OCI-LY7 (cell line): ENCODE results near the gene PRKAG2. TPM values are rescaled to one million over a fixed set of nuclear protein-coding genes. Genes with fewer than 3 reads are reported as not detected.

Experiments
- BruUV-seq: library from RNA; stranded (reverse); fragments of 400-500 nt; replicated peaks from 2 replicates; lab custom pipeline; 2021; lab: Mats Ljungman, UMichigan
- CTCF ChIA-PET: fragments of 300-600 bp; sonication (Branson Sonifier 250); formaldehyde crosslinking; loops from one replicate; lab custom pipeline; 2022; ENCODE audit warnings: antibody characterized with exemption; ENCODE audit not compliant: unreplicated experiment; lab: Charles Lee
- POLR2A ChIA-PET: fragments of 300-600 bp; sonication (Branson Sonifier 250); formaldehyde crosslinking; loops from one replicate; lab custom pipeline; 2022; ENCODE audit warnings: antibody characterized with exemption; lab: Charles Lee
- DNase-seq: peaks from one replicate; pipeline ENCODE4 v3.0.0-alpha.2; 2015; ENCODE audit warnings: low spot score
- H2AFZ ChIP-seq: fragments of 200-600 bp; sonication (generic), shearing (Covaris generic); 2 replicates; pipeline ENCODE4 v1.6.1; 2014; ENCODE audit warnings: mild to moderate bottlenecking, antibody characterized with exemption, low read length, moderate library complexity
- H3K27ac ChIP-seq: fragments of 200-600 bp; sonication (generic); 2 replicates; pipeline ENCODE4 v1.5.1; 2014; ENCODE audit warnings: mixed run types, low read depth, mild to moderate bottlenecking, moderate library complexity, low read length, inconsistent platforms; ENCODE audit not compliant: poor library complexity, severe bottlenecking
- H3K36me3 ChIP-seq: fragments of 200-600 bp; sonication (generic); 2 replicates; pipeline ENCODE4 v1.6.1; 2014; ENCODE audit warnings: mild to moderate bottlenecking, antibody characterized with exemption, low read length, moderate library complexity, mixed read lengths; ENCODE audit not compliant: insufficient read depth
- H3K4me1 ChIP-seq: fragments of 200-600 bp; sonication (generic); 2 replicates; pipeline ENCODE4 v1.5.1; 2014; ENCODE audit warnings: mild to moderate bottlenecking, low read length; ENCODE audit not compliant: insufficient read depth, poor library complexity, severe bottlenecking
- H3K4me2 ChIP-seq: fragments of 200-600 bp; sonication (generic); 2 replicates; pipeline ENCODE4 v1.6.1; 2014; ENCODE audit warnings: mild to moderate bottlenecking, low read length
- H3K4me3 ChIP-seq: fragments of 200-600 bp; sonication (generic); 2 replicates; pipeline ENCODE4 v1.5.1; 2014; ENCODE audit warnings: mild to moderate bottlenecking, low read depth, low read length; ENCODE audit not compliant: poor library complexity, severe bottlenecking
- H3K79me2 ChIP-seq: fragments of 200-600 bp; sonication (generic); 2 replicates; pipeline ENCODE4 v1.6.1; 2016; ENCODE audit warnings: low read depth, mild to moderate bottlenecking, low read length, moderate library complexity, mixed read lengths; ENCODE audit not compliant: insufficient read depth
- H3K9me2 ChIP-seq: fragments of 200-600 bp; sonication (generic); 2 replicates; pipeline ENCODE4 v1.6.1; 2016; ENCODE audit warnings: mild to moderate bottlenecking, low read length, mixed read lengths; ENCODE audit not compliant: insufficient read depth
- H3K9me3 ChIP-seq: fragments of 200-600 bp; sonication (generic); 2 replicates; pipeline ENCODE4 v1.6.1; 2014; ENCODE audit warnings: mild to moderate bottlenecking, mixed run types, low read length, mixed read lengths
- H4K20me1 ChIP-seq: fragments of 200-600 bp; sonication (generic); 2 replicates; pipeline ENCODE4 v1.6.1; 2014; ENCODE audit warnings: mild to moderate bottlenecking, antibody characterized with exemption, low read length, moderate library complexity, mixed read lengths; ENCODE audit not compliant: insufficient read depth
- EZH2phosphoT487 ChIP-seq: fragments of 200-600 bp; sonication (generic); IDR thresholded peaks from 2 replicates; pipeline ENCODE4 v1.6.1; 2018; ENCODE audit warnings: low read depth, borderline replicate concordance, mild to moderate bottlenecking, mixed run types, antibody characterized with exemption, low read length, moderate library complexity, mixed read lengths
- intact Hi-C: fragments of 100-400 bp; cut with micrococcal nuclease; formaldehyde crosslinking; loops from one replicate; pipeline ENCODE4 v1.10.0; 2022; ENCODE audit not compliant: unreplicated experiment
- total RNA-seq, 2 experiments: library from RNA; depleted of rRNA in 1 of 2; stranded (reverse); fragments of >200 nt in 1 of 2; shearing (Covaris generic) in 1 of 2; gene quantifications; 2 replicates each; pipeline ENCODE4 v1.2.3, GENCODE V29; 2014 to 2022
- TF ChIP-seq, protein P1 (sequence below): fragments of 200-600 bp; sonication (generic); conservative IDR thresholded peaks from 2 replicates; pipeline ENCODE4 v1.5.1; 2014; ENCODE audit warnings: mild to moderate bottlenecking, antibody characterized with exemption, low read length, moderate library complexity, mixed read lengths

The PRKAG2 gene
- total RNA-seq, 2 experiments from 2014 or later: 1.2 to 5.1 TPM

DNA sequence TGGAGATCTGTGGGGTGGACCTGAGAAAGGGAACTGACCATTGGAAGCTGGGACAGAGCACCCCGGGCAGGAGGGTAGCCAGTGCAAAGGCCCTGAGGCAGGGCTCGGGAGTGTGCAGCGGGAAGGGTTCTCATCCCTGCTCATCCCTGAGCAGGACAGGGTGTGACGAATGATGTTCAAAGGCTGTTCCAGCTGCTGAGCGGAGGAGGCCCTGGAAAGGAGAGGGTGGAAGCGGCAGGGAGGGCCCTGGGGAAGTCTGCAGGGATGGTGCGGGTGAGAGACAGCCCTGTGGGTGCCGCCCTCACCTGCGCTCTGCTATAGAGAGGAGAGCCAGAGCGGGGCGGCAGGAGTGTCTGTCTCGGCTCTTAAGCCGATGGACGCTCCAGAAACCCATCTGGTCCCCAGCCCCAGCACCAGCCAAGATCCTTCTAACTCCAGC lies 43.7 kb downstream of the PRKAG2 start:
- no peaks in the 10 kb centered on the region for H3K9me3 ChIP-seq
- no peaks in the 10 kb centered on the region for H3K9me2 ChIP-seq
- no peaks in the 10 kb centered on the region for H4K20me1 ChIP-seq
- no peak for TF ChIP-seq EZH2phosphoT487
- TF ChIP-seq, protein P1, sequence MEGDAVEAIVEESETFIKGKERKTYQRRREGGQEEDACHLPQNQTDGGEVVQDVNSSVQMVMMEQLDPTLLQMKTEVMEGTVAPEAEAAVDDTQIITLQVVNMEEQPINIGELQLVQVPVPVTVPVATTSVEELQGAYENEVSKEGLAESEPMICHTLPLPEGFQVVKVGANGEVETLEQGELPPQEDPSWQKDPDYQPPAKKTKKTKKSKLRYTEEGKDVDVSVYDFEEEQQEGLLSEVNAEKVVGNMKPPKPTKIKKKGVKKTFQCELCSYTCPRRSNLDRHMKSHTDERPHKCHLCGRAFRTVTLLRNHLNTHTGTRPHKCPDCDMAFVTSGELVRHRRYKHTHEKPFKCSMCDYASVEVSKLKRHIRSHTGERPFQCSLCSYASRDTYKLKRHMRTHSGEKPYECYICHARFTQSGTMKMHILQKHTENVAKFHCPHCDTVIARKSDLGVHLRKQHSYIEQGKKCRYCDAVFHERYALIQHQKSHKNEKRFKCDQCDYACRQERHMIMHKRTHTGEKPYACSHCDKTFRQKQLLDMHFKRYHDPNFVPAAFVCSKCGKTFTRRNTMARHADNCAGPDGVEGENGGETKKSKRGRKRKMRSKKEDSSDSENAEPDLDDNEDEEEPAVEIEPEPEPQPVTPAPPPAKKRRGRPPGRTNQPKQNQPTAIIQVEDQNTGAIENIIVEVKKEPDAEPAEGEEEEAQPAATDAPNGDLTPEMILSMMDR: no peak
- no peak for DNase-seq
- H3K4me1 ChIP-seq: no peaks in the 10 kb centered on the region
- no peak overlapping the region for H3K4me2 ChIP-seq
- no peak overlapping the region for H2AFZ ChIP-seq
- no peaks in the 10 kb centered on the region for H3K79me2 ChIP-seq
- H3K4me3 ChIP-seq: no peak overlapping the region
- intact Hi-C loops: no loop called here
- H3K27ac ChIP-seq: no peak overlapping the region
- ChIA-PET CTCF (no interaction called here), POLR2A (no interaction called here)
- BruUV-seq: no TSS peak
- H3K36me3 ChIP-seq: no peaks in the 10 kb centered on the region

DNA sequence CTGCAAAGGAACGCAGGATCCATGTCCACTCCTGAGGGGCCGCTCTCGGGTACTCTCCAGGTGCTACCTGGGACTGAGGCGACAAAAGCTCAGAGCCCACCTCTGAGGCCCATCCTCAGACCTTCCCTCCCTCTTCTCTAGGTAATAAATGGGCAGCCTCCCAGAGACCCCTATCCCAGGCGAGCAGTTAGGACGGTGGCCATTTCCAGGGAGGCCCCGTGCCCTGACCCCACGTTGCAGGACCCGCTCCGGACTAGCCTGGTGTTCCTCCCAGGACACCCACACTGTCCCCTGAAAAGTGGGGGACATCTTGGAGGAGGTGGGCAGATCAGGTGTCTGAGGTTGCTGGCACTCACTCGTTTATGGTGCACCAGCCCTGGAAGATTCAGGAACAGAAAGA lies 44.3 kb downstream of the PRKAG2 start:
- TF ChIP-seq EZH2phosphoT487: no peak
- TF ChIP-seq, protein P1: no peak
- intact Hi-C loops: no loop called here
- POLR2A ChIA-PET: no interaction called here

DNA sequence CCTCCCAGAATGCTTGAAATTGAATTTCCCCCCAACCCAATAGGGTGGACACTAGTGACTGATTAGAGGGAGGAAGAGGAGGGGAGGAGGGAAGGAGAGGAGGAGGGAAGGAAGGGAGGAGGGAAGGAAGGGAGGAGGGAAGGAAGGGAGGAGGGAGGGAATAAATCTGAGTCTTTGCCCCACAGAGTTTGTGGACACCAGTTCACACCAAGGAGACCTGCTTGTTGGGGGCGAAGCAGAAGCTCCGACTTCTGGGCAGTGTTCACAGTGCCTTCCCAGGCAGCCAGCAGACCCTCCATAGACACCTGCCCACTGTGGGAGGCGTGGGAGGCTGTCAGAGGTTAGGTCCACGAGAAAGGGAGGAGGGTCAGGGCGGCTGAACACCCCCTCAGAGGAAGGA lies 44.8 kb downstream of the PRKAG2 start:
- POLR2A ChIA-PET: no interaction called here

More for the DNA sequence above, 44.3 kb downstream of the PRKAG2 start:
- H3K4me2 ChIP-seq: no peak overlapping the region
- no peak overlapping the region for H3K4me3 ChIP-seq
- no peaks in the 10 kb centered on the region for H4K20me1 ChIP-seq
- no peak overlapping the region for H2AFZ ChIP-seq
- no peaks in the 10 kb centered on the region for H3K36me3 ChIP-seq
- H3K9me3 ChIP-seq: no peaks in the 10 kb centered on the region
- no TSS peak for BruUV-seq
- H3K9me2 ChIP-seq: no peaks in the 10 kb centered on the region
- no peak overlapping the region for H3K27ac ChIP-seq
- DNase-seq: no peak
- no peaks in the 10 kb centered on the region for H3K79me2 ChIP-seq
- H3K4me1 ChIP-seq: no peaks in the 10 kb centered on the region
- CTCF ChIA-PET: no interaction called here

More for the DNA sequence above, 44.8 kb downstream of the PRKAG2 start:
- TF ChIP-seq EZH2phosphoT487: no peak
- TF ChIP-seq, protein P1: no peak
- Histone ChIP-seq H3K27ac (no peak overlapping the region), H3K36me3 (no peaks in the 10 kb centered on the region), H3K9me2 (no peaks in the 10 kb centered on the region), H3K4me2 (no peak overlapping the region), H3K4me1 (no peaks in the 10 kb centered on the region), H3K9me3 (no peaks in the 10 kb centered on the region), H4K20me1 (no peaks in the 10 kb centered on the region), H3K4me3 (no peak overlapping the region), H3K79me2 (no peaks in the 10 kb centered on the region), H2AFZ (no peak overlapping the region)
- no peak for DNase-seq
- intact Hi-C loops: no loop called here
- no TSS peak for BruUV-seq
- CTCF ChIA-PET: no interaction called here
